HCT116 (cell line): ENCODE measurements around the gene MEAF6.

Source experiments
- MAX ChIP-seq: IDR thresholded peaks from 2 replicates; pipeline ENCODE4 v1.6.1; 2012
- POLR2AphosphoS5 ChIP-seq: IDR thresholded peaks from 2 replicates; pipeline ENCODE4 v1.6.1; 2011; ENCODE audit warnings: mild to moderate bottlenecking, low read depth, low read length, moderate library complexity
- REST ChIP-seq: IDR thresholded peaks from 2 replicates; pipeline ENCODE4 v1.6.1; 2012; ENCODE audit warnings: low read depth
- SP1 ChIP-seq: IDR thresholded peaks from 2 replicates; pipeline ENCODE4 v1.6.1; 2012; ENCODE audit warnings: low read depth
- TF ChIP-seq, protein P1 (sequence below), 3 experiments: fragments of 200-600 bp in 1 of 3; sonication (generic) in 1 of 3; IDR thresholded peaks in 2 of 3; conservative IDR thresholded peaks in 1 of 3; 2 replicates each; pipeline ENCODE4 v1.5.1; 2012 to 2017; ENCODE audit warnings: low read depth in 2 of 3, low read length in 2 of 3, antibody characterized with exemption in 1 of 3, borderline replicate concordance in 1 of 3, control low read depth in 1 of 3, mild to moderate bottlenecking in 1 of 3, mixed read lengths in 1 of 3, mixed run types in 1 of 3, moderate library complexity in 1 of 3; ENCODE audit not compliant: insufficient read depth in 1 of 3

- TF ChIP-seq, protein P1, sequence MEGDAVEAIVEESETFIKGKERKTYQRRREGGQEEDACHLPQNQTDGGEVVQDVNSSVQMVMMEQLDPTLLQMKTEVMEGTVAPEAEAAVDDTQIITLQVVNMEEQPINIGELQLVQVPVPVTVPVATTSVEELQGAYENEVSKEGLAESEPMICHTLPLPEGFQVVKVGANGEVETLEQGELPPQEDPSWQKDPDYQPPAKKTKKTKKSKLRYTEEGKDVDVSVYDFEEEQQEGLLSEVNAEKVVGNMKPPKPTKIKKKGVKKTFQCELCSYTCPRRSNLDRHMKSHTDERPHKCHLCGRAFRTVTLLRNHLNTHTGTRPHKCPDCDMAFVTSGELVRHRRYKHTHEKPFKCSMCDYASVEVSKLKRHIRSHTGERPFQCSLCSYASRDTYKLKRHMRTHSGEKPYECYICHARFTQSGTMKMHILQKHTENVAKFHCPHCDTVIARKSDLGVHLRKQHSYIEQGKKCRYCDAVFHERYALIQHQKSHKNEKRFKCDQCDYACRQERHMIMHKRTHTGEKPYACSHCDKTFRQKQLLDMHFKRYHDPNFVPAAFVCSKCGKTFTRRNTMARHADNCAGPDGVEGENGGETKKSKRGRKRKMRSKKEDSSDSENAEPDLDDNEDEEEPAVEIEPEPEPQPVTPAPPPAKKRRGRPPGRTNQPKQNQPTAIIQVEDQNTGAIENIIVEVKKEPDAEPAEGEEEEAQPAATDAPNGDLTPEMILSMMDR (IDR thresholded peaks at IDR 0.05 in 2 of 3, conservative IDR thresholded peaks at IDR 0.05 in 1 of 3; ENCODE audit: borderline replicate concordance in 1 of 3, insufficient read depth in 1 of 3, low read depth in 2 of 3, low read length in 2 of 3) = no peak
- no peak for TF ChIP-seq MAX
- TF ChIP-seq SP1 = no peak
- no peak for TF ChIP-seq POLR2AphosphoS5
- TF ChIP-seq REST = no peak
Observed at GRCh38 chr1:37475380-37476086, 39.0 kb downstream of the MEAF6 start.
